Measurements from ENCODE around the gene KRTAP10-7. TPM values are rescaled to one million over a fixed set of nuclear protein-coding genes. Genes with fewer than 3 reads are reported as not detected.

Gene KRTAP10-7
- total RNA-seq, 1 experiment from 2014 or later, result not detected

DNA sequence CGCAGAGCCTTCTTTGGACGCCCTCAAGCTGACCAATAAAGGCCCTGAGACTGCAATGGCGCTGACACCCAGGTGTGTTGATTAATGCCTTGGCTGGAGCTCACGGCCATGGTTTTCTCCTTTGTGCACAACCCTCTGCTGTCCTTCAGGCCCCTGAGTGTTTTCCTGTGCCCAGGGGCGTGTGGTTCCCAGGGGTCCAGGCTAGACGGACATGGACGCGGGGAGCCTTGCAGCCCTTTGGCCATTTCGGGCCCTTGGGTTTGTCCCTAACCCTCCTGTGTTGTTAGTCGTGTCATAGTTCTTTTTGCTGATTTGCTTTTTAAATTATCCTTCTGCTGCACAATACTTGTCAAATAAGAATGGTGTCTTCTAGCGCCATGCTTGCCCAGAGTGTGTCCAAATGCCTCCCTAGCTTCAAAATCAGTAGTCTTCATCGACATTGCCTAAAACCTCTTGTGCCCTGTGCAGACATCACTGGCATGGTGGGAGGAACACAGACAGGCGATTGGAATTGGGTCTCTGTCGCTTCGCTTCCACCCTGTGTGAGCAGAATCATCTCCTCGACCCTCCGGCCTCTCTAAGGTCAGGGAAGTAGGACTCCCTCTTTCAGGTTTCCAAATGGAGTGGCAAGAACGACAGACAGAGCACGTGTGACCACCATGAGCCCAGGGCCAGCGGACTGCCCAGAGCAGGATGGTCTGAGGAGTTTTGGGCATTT lies 24.9 kb upstream of the KRTAP10-7 start:
- H3K27me3 ChIP-seq (ENCODE audit: insufficient read depth, low read length), result no peaks in the 10 kb centered on the region
- H2BK5ac ChIP-seq (ENCODE audit: insufficient read length, low read length), result no peak overlapping the region
- H3K27ac ChIP-seq (ENCODE audit: insufficient read length, low read depth, low read length), result no peak overlapping the region
- no peak overlapping the region for H4K91ac ChIP-seq (ENCODE audit: insufficient read length, low read depth, low read length)
- Mint-ChIP-seq H3K27ac (no peak overlapping the region), H3K27me3 (ENCODE audit: low read depth) (peaks cover 24% of the 10 kb centered on the region), H3K4me1 (peaks cover 9 to 22% of the 10 kb centered on the region in 2 experiments), H3K9me3 (peaks cover 30 to 32% of the 10 kb centered on the region in 2 experiments), H3K4me3 (no peak overlapping the region), H3K36me3 (ENCODE audit: insufficient read depth in 1 of 3, low read depth in 3 of 3) (peaks cover 3 to 36% (median 15%) of the 10 kb centered on the region in 3 experiments; a peak in 5 of 7 replicates)
- H3K18ac ChIP-seq (ENCODE audit: insufficient read length, low read depth, low read length), result no peak overlapping the region
- H3T11ph ChIP-seq (ENCODE audit: low read length), result no peak overlapping the region
- no peak for DNase-seq
- no peak overlapping the region for H3K4me2 ChIP-seq (ENCODE audit: insufficient read depth, insufficient read length, low read length)
- H3K79me2 ChIP-seq (ENCODE audit: insufficient read depth, low read length), result no peaks in the 10 kb centered on the region
- H3K14ac ChIP-seq (ENCODE audit: insufficient read depth, low read length), result no peak overlapping the region
- no peak overlapping the region for H2BK12ac ChIP-seq (ENCODE audit: insufficient read length, low read depth, low read length)
- no peak overlapping the region for H2AFZ ChIP-seq (ENCODE audit: low read length)
- no peak overlapping the region for H2AK5ac ChIP-seq (ENCODE audit: insufficient read length, low read length)
- no peak overlapping the region for H3K56ac ChIP-seq (ENCODE audit: insufficient read length, low read depth, low read length)
- no peak overlapping the region for H3K4ac ChIP-seq (ENCODE audit: low read depth, low read length)
- no CpG with 5 or more reads among the region's 20 CpGs for WGBS (ENCODE audit: extremely low coverage, insufficient read length, low lambda C conversion rate)
- no peak overlapping the region for H3K9ac ChIP-seq (ENCODE audit: extremely low read depth, insufficient read length, low read length)
- H4K20me1 ChIP-seq (ENCODE audit: control insufficient read depth, insufficient read depth, insufficient read length), result no peaks in the 10 kb centered on the region
- H4K5ac ChIP-seq (ENCODE audit: insufficient read length, low read depth, low read length), result no peak overlapping the region
- no peaks in the 10 kb centered on the region for H3K23me2 ChIP-seq (ENCODE audit: insufficient read length, low read depth, low read length, poor library complexity, severe bottlenecking)
- TF ChIP-seq, protein P1, sequence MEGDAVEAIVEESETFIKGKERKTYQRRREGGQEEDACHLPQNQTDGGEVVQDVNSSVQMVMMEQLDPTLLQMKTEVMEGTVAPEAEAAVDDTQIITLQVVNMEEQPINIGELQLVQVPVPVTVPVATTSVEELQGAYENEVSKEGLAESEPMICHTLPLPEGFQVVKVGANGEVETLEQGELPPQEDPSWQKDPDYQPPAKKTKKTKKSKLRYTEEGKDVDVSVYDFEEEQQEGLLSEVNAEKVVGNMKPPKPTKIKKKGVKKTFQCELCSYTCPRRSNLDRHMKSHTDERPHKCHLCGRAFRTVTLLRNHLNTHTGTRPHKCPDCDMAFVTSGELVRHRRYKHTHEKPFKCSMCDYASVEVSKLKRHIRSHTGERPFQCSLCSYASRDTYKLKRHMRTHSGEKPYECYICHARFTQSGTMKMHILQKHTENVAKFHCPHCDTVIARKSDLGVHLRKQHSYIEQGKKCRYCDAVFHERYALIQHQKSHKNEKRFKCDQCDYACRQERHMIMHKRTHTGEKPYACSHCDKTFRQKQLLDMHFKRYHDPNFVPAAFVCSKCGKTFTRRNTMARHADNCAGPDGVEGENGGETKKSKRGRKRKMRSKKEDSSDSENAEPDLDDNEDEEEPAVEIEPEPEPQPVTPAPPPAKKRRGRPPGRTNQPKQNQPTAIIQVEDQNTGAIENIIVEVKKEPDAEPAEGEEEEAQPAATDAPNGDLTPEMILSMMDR (conservative IDR thresholded peaks at IDR 0.05), result no peak
- no peak overlapping the region for H2BK120ac ChIP-seq (ENCODE audit: low read depth, low read length, poor library complexity, severe bottlenecking)
- no peak overlapping the region for H4K8ac ChIP-seq (replicated peaks; ENCODE audit: insufficient read length, low read depth, low read length)
- H3K23ac ChIP-seq (ENCODE audit: insufficient read length, low read depth, low read length), result no peak overlapping the region
- no peak overlapping the region for H2BK15ac ChIP-seq (ENCODE audit: low read depth, low read length)
- no peak overlapping the region for H2BK20ac ChIP-seq (ENCODE audit: low read depth, low read length, poor library complexity, severe bottlenecking)
- no peaks in the 10 kb centered on the region for H3K9me3 ChIP-seq (ENCODE audit: control insufficient read depth, low read depth, low read length)
- H3K79me1 ChIP-seq (ENCODE audit: insufficient read depth, low read depth, low read length, poor library complexity, severe bottlenecking), result no peaks in the 10 kb centered on the region
- no peaks in the 10 kb centered on the region for H3K4me1 ChIP-seq (ENCODE audit: insufficient read depth, low read length)

All from H9 (cell line).